ENCODE data around the gene MT1M.
"Not testable (repeated sequence)": the region's sequence is repeated elsewhere in the genome, so short reads cannot be mapped to it uniquely, and the experiment has no call there.

The MT1M gene

DNA sequence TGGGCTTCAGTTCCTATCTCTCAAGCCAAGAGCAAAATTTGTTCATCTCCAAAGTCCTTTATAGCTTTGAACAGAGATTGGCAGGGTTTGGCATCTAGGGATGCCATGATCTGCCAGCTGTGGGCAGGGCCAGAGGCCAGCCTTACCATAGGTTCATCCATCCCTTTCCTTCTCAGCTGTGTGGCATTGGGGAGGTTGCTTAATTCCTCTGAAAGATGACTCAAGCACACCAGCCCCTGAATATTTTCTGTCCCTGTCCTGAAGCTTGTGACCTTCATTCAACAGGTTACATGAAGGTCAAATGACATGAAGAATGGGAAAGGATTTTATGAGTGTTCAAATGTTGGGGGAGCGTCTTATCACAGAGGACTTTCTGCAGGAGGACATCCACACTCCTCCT, 32.0 kb downstream of the MT1M start:
- Histone ChIP-seq H3K27ac (no peak overlapping the region), H3K36me3 (ENCODE audit: insufficient read depth, low read length) (no peaks in the 10 kb centered on the region), H3K4me3 (no peak overlapping the region), H3K9ac (ENCODE audit: insufficient read length) (no peak overlapping the region), H3K9me3 (ENCODE audit: low read depth, low read length) (no peaks in the 10 kb centered on the region)
- TF ChIP-seq EZH2 (IDR thresholded peaks at IDR 0.05) (no peak), POLR2AphosphoS5 (IDR thresholded peaks at IDR 0.05; ENCODE audit: borderline replicate concordance, low read depth, low read length) (no peak), FOXP2 (optimal IDR thresholded peaks at IDR 0.05; ENCODE audit: control extremely low read depth, extremely low read length, insufficient read depth) (no peak)
- DNase-seq (ENCODE audit: low read depth, low spot score) = no peak

DNA sequence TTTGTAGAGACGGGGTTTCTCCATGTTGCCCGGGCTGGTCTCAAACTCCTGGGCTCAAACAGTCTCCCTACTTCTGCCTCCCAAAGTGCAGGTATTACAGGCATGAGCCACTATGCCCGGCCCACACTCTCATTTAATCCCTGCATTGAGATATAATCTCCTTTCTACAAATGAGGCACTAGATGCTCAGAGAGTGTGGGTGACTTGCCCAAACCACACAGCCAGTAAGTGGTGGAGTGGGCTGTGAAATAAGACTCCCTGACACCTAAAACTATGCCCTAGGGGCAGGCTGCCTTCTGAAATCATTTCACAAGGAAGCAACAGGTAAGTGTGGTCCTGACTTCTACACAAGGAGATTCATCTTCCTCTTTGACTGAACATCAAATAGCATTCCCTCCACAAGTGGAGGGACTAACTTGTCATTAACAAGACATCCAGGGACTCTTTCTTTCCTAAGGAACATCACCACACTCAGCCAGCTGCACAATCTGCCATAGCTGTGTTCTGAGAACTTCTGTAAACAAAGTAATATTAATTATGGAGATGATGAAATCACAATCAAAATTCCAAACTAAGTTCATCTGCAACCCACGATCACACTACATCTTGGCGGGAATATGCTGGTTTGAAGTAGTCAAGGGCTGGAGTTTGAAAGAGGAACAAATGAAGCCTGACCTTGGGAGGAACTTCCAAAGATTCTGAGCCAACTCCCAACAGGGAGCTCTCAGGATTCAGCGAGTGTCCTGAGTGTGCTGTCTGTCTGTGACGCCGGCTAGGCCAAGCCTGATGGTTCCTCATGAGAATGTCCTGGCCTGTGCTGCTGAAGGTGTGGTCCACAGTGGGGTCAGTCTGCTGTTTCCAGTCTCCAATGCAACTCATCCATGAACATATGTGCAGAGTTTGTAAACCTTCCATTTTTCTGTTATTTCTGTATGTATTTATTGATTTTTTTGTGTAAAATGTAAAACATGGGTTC, 33.1 kb downstream of the MT1M start:
- H3K9me3 ChIP-seq (ENCODE audit: low read depth, low read length); H3K9ac ChIP-seq (ENCODE audit: insufficient read length); DNase-seq (ENCODE audit: low read depth, low spot score); H3K4me3 ChIP-seq; H3K27ac ChIP-seq; H3K36me3 ChIP-seq (ENCODE audit: insufficient read depth, low read length): not testable (repeated sequence)

GRCh38 chr16:56667581-56668571, 35.4 kb downstream of the MT1M start, which contains the start of gene MT1G:
Gene MT1G (minus strand): TSS chr16:56668065. CDS start chr16:56667993, 72 bp downstream.
- no peak within 1 kb of the TSS for H3K9ac ChIP-seq (ENCODE audit: insufficient read length)
- no peaks in the 10 kb centered on the region for H3K36me3 ChIP-seq (ENCODE audit: insufficient read depth, low read length)
- H3K4me3 ChIP-seq = no peak within 1 kb of the TSS
- TF ChIP-seq FOXP2 (optimal IDR thresholded peaks at IDR 0.05; ENCODE audit: control extremely low read depth, extremely low read length, insufficient read depth) (no peak), EZH2 (IDR thresholded peaks at IDR 0.05) (no peak), POLR2AphosphoS5 (IDR thresholded peaks at IDR 0.05; ENCODE audit: borderline replicate concordance, low read depth, low read length) (no peak)
- no peak for DNase-seq (ENCODE audit: low read depth, low spot score)
- H3K27ac ChIP-seq = no peak within 1 kb of the TSS
- H3K9me3 ChIP-seq (ENCODE audit: low read depth, low read length) = no peaks in the 10 kb centered on the region

GRCh38 chr16:56669005-56669839, 36.8 kb downstream of the MT1M start, which contains the start of gene MT1H:
Gene MT1H (plus strand): TSS chr16:56669814. CDS start chr16:56669885, 71 bp downstream.
- no peak for DNase-seq (ENCODE audit: low read depth, low spot score)
- Histone ChIP-seq H3K36me3 (ENCODE audit: insufficient read depth, low read length) (no peaks in the 10 kb centered on the region), H3K4me3 (no peak within 1 kb of the TSS), H3K9ac (ENCODE audit: insufficient read length) (no peak within 1 kb of the TSS), H3K9me3 (ENCODE audit: low read depth, low read length) (no peaks in the 10 kb centered on the region), H3K27ac (no peak within 1 kb of the TSS)
- TF ChIP-seq POLR2AphosphoS5 (IDR thresholded peaks at IDR 0.05; ENCODE audit: borderline replicate concordance, low read depth, low read length) (no peak), FOXP2 (optimal IDR thresholded peaks at IDR 0.05; ENCODE audit: control extremely low read depth, extremely low read length, insufficient read depth) (no peak), EZH2 (IDR thresholded peaks at IDR 0.05) (no peak)

DNA sequence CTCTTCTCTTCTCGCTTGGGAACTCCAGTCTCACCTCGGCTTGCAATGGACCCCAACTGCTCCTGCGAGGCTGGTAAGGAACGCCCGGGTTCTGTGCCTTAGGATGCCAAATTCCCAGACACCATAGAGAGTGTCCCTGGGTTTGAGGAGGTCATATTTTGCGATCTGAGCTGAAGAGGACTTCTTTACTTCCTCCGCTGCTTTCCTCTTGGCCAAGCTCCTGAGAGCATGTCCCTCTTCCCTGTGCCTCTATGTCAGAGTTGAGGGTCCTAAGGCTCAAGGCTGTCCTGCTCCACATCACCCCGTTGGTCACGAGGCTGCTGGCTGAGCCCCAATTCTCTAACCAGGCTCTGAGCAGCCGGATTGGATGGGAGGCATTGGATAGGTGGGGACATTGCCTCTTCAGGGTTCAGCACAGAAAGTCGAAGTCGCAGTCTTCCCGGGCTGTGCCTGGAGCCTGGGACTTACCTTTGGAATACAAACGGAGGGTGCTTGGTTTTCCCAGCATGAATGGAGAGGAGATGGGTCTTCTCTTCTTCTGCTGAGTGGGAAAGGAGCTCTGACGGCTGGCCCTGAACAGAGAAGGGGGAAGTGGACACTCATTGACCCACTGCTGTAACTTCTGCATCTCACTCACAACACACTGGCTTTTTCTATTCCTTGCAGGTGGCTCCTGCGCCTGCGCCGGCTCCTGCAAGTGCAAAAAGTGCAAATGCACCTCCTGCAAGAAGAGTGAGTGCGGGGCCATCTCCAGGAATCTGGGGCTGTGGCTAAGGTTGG, 37.6 kb downstream of the MT1M start:
- Histone ChIP-seq H3K4me3 (no peak overlapping the region), H3K9ac (ENCODE audit: insufficient read length) (no peak overlapping the region)
- TF ChIP-seq FOXP2 (optimal IDR thresholded peaks at IDR 0.05; ENCODE audit: control extremely low read depth, extremely low read length, insufficient read depth) (no peak), EZH2 (IDR thresholded peaks at IDR 0.05) (no peak), POLR2AphosphoS5 (IDR thresholded peaks at IDR 0.05; ENCODE audit: borderline replicate concordance, low read depth, low read length) (no peak)

DNA sequence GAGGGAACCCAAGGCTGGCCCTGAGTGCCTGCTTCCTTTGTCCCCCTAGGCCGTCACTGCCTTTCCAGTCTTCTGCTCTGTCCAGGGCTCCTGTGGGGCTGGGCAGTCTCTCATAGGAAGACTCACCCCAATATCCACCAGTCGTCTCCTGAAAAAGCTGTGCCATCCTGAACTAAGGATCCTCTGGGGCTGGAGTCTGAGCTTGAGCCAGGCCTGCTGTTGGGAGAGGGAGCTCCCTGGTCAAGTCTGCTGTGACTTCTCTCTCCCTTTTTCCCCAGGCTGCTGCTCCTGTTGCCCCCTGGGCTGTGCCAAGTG, 38.1 kb downstream of the MT1M start:
- DNase-seq (ENCODE audit: low read depth, low spot score) = no peak
- no peak for TF ChIP-seq FOXP2 (optimal IDR thresholded peaks at IDR 0.05; ENCODE audit: control extremely low read depth, extremely low read length, insufficient read depth)
- no peak for TF ChIP-seq EZH2 (IDR thresholded peaks at IDR 0.05)
- H3K4me3 ChIP-seq = no peak overlapping the region
- no peaks in the 10 kb centered on the region for H3K9me3 ChIP-seq (ENCODE audit: low read depth, low read length)
- no peak overlapping the region for H3K27ac ChIP-seq
- no peak overlapping the region for H3K9ac ChIP-seq (ENCODE audit: insufficient read length)
- H3K36me3 ChIP-seq (ENCODE audit: insufficient read depth, low read length) = no peaks in the 10 kb centered on the region

More for the DNA sequence above, 37.6 kb downstream of the MT1M start:
- DNase-seq (ENCODE audit: low read depth, low spot score) = no peak
- no peak overlapping the region for H3K27ac ChIP-seq
- H3K9me3 ChIP-seq (ENCODE audit: low read depth, low read length) = no peaks in the 10 kb centered on the region
- H3K36me3 ChIP-seq (ENCODE audit: insufficient read depth, low read length) = no peaks in the 10 kb centered on the region

- not testable (repeated sequence) for H3K4me3 ChIP-seq; H3K36me3 ChIP-seq (ENCODE audit: insufficient read depth, low read length); DNase-seq (ENCODE audit: low read depth, low spot score); H3K9ac ChIP-seq (ENCODE audit: insufficient read length); H3K27ac ChIP-seq; H3K9me3 ChIP-seq (ENCODE audit: low read depth, low read length)
Measured at GRCh38 chr16:56671691-56672090, 39.2 kb downstream of the MT1M start.

GRCh38 chr16:56672171-56672570, 39.7 kb downstream of the MT1M start:
- not testable (repeated sequence) for DNase-seq (ENCODE audit: low read depth, low spot score); H3K4me3 ChIP-seq; H3K36me3 ChIP-seq (ENCODE audit: insufficient read depth, low read length); H3K27ac ChIP-seq; H3K9ac ChIP-seq (ENCODE audit: insufficient read length); H3K9me3 ChIP-seq (ENCODE audit: low read depth, low read length)
